ENCODE measurements around the gene TYRO3.
"Not testable (repeated sequence)": the region's sequence is repeated elsewhere in the genome, so short reads cannot be mapped to it uniquely, and the experiment has no call there.

The TYRO3 gene

DNA sequence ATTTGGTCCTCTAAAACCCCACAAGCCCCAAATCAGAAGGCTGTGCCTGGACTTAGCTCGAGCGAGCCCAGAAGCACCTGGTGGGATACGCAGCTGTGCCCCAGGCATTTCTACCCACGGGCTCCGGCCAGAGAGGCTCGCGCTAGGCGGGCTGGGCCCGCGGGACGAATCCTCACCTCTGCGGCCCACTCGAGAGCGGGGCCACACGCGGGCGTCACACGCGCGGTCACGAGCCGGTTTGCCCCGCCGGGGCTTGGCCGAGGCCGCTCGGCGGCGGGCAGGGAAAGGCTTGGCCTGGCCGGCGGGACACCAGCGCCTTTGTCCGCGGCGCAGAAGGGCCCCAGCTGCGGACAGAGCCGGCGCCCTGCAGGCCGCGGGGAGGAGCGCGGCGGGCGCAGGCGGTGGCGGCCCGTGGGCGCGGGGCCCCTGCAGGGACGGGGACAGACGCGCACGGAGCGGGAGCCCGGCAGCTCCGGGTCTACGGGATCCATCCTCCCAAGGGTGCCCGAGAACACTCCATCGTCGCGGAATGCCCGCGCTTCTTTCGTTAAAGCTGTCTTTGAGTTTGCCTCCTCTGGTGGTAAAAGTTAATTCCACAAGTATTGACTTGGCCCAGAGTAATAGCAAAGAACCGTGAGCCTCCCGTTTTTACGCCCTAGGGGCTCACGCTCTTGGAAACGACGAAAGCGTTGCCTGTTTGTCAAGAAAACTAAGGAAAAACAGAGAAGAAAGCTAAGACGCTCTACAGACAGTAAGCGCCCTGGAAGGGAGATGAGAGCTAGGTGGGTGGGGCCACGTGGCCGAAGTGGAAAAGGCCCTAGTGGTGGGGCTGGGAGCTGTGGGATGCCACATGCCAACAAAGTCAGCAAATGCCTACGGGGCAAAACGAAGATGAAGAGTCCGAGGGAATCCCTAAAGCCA is 26.4 kb downstream of the TYRO3 start:
- no peak for DNase-seq (ENCODE audit: low read depth)
- TF ChIP-seq, protein P1, sequence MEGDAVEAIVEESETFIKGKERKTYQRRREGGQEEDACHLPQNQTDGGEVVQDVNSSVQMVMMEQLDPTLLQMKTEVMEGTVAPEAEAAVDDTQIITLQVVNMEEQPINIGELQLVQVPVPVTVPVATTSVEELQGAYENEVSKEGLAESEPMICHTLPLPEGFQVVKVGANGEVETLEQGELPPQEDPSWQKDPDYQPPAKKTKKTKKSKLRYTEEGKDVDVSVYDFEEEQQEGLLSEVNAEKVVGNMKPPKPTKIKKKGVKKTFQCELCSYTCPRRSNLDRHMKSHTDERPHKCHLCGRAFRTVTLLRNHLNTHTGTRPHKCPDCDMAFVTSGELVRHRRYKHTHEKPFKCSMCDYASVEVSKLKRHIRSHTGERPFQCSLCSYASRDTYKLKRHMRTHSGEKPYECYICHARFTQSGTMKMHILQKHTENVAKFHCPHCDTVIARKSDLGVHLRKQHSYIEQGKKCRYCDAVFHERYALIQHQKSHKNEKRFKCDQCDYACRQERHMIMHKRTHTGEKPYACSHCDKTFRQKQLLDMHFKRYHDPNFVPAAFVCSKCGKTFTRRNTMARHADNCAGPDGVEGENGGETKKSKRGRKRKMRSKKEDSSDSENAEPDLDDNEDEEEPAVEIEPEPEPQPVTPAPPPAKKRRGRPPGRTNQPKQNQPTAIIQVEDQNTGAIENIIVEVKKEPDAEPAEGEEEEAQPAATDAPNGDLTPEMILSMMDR (IDR thresholded peaks at IDR 0.05; ENCODE audit: control insufficient read depth, extremely low read depth, insufficient read depth), result no peak
- no peak overlapping the region for H3K4me3 ChIP-seq (ENCODE audit: low read depth, low read length)

DNA sequence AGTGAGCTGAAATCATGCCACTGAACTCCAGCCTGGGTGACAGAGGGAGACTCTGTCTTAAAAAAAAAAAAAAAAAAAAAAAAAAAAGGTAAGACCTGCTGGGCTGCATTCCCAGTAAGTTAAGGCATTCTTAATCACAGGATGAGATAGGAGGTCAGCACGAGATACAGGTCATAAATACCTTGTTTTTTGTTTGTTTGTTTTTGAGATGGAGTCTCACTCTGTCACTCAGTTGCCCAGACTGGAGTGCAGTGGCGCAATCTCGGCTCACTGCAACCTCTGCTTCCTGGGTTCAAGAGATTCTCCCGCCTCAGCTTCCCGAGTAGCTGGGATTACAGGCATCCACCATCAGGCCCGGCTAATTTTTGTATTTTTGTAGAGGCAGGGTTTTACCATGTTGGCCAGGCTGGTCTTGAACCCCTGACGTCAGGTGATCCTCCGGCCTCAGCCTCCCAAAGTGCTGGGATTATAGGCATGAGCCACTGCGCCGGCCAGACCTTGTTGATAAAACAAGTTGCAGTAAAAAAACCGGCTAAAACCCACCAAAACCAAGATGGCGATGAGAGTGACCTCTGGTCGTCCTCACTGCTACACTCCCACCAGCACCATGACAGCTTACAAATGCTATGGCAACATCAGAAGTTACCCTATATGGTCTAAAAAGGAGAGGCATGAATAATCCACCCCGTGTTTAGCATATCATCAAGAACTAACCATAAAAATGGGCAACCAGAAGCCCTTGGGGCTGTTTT is 27.7 kb downstream of the TYRO3 start:
- H3K4me3 ChIP-seq (ENCODE audit: low read depth, low read length); DNase-seq (ENCODE audit: low read depth): not testable (repeated sequence)

- not testable (repeated sequence) for H3K4me3 ChIP-seq (ENCODE audit: low read depth, low read length); DNase-seq (ENCODE audit: low read depth)
These were observed 30.0 kb downstream of the TYRO3 start for GRCh38 chr15:41589018-41589417.

DNA sequence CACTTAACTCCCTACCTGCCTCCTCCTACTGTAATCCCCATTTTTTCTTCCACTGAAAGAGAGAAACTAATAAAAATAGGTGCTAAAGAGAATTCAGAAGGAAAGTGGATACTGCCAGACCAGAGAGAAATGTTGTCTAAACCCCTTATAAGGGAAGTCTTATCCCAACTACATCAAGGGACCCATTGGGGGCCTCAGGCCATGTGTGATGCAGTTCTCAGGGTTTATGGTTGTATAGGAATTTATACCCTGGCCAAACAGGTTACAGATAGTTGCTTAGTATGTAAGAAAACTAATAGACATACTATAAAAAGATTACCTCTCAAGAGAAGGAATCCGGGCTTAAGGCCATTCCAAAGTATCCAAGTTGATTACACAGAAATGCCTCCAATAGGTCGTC is 30.6 kb downstream of the TYRO3 start:
- H3K4me3 ChIP-seq (ENCODE audit: low read depth, low read length); DNase-seq (ENCODE audit: low read depth): not testable (repeated sequence)

DNA sequence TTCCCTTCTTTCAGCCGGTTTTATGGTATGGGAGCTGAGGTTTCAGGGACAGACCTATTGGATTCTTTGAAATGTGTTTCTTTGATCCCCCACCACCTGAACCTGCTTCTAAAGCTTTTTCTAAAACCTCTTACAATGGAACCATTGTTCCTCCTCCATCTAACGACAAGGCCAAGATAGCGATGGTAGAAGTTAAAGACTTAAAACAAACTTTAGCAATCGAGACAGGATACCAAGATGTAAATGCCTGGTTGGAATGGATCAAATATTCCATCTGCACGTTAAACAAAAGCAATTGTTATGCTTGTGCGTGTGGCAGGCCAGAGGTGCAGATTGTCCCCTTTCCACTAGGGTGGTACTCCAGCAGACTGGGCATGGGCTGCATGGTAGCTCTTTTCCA is 32.2 kb downstream of the TYRO3 start:
- not testable (repeated sequence) for H3K4me3 ChIP-seq (ENCODE audit: low read depth, low read length); DNase-seq (ENCODE audit: low read depth)

- DNase-seq (ENCODE audit: low read depth); H3K4me3 ChIP-seq (ENCODE audit: low read depth, low read length): not testable (repeated sequence)
These were observed 33.7 kb downstream of the TYRO3 start for GRCh38 chr15:41592718-41593117.

DNA sequence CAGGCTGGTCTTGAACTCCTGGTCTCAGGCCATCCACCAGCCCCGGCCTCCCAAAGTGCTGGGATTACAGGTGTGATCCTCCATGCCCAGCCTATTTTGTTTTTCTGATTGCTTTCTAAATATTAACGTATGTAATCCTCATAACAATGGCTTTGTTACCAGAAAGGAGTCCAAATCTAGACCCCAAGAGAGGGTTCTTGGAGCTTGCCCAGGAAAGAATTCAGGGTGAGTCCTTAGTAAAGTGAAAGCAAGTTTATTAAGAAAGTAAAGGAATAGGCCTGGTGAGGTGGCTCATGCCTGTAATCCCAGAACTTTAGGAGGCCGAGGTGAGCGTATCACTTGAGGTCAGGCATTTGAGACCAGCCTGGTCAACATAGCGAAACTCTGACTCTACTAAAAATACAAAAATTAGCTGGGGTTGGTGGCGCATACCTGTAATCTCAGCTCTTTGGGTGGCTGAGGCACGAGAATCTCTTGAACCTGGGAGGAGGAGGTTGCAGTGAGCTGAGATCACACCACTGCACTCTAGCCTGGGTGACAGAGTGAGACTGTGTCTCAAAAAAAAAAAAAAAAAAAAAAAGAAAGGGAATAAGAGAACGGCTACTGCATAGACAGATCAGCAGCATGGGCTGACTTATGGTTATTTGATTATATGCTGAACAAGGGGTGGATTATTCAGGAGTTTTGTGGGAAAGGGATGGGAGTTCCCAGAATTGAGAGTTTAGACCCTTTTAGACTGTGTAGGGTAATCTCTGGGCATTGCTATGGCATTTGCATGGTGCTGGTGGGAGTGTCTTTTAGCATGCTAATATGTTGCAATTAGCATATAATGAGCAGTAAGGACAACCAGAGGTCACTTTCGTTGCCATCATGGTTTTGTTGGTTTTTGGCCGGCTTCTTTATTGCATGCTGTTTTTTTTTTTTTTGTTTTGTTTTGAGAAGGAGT is 36.1 kb downstream of the TYRO3 start:
- TF ChIP-seq, protein P1 (IDR thresholded peaks at IDR 0.05; ENCODE audit: control insufficient read depth, extremely low read depth, insufficient read depth), result no peak

DNA sequence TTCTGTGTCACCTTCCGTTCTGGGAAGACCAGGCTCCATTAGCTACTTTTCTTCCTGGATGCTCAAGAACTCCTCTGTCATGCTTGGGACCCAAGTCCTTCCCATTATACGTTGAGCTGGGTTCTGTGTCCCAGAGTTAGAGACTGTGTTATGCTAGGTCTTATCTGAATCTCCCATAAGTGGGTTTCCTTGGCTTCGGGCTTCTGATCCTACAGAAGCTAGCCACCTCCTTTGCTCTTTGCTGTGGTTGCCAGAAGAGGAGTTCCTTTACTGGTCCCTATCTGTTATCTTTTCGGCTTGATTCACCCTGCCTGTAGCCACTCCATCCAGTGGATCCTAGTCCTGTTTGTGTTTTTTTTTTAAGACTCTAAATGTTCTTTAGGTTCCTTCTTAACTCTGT is 38.0 kb downstream of the TYRO3 start:
- no peak for DNase-seq (ENCODE audit: low read depth)
- TF ChIP-seq, protein P1 (IDR thresholded peaks at IDR 0.05; ENCODE audit: control insufficient read depth, extremely low read depth, insufficient read depth), result no peak
- no peak overlapping the region for H3K4me3 ChIP-seq (ENCODE audit: low read depth, low read length)

More for the DNA sequence above, 36.1 kb downstream of the TYRO3 start:
- H3K4me3 ChIP-seq (ENCODE audit: low read depth, low read length), result no peak overlapping the region
- DNase-seq (ENCODE audit: low read depth), result no peak

- no peak for DNase-seq (ENCODE audit: low read depth)
- TF ChIP-seq, protein P1 (IDR thresholded peaks at IDR 0.05; ENCODE audit: control insufficient read depth, extremely low read depth, insufficient read depth), result no peak
These were observed 38.8 kb downstream of the TYRO3 start for GRCh38 chr15:41597787-41598186.

More at GRCh38 chr15:41597787-41598186, 38.8 kb downstream of the TYRO3 start:
- no peak overlapping the region for H3K4me3 ChIP-seq (ENCODE audit: low read depth, low read length)

Data from LNCaP clone FGC (cell line).